OCI-LY7 (cell line): ENCODE data around the gene ZNF23. TPM values are rescaled to one million over a fixed set of nuclear protein-coding genes. Genes with fewer than 3 reads are reported as not detected.

Experiments used
- BruUV-seq: library from RNA; stranded (reverse); fragments of 400-500 nt; replicated peaks from 2 replicates; lab custom pipeline; 2021; lab: Mats Ljungman, UMichigan
- CTCF ChIA-PET: fragments of 300-600 bp; sonication (Branson Sonifier 250); formaldehyde crosslinking; loops from one replicate; lab custom pipeline; 2022; ENCODE audit warnings: antibody characterized with exemption; ENCODE audit not compliant: unreplicated experiment; lab: Charles Lee
- POLR2A ChIA-PET: fragments of 300-600 bp; sonication (Branson Sonifier 250); formaldehyde crosslinking; loops from one replicate; lab custom pipeline; 2022; ENCODE audit warnings: antibody characterized with exemption; lab: Charles Lee
- DNase-seq: peaks from one replicate; pipeline ENCODE4 v3.0.0-alpha.2; 2015; ENCODE audit warnings: low spot score
- H2AFZ ChIP-seq: fragments of 200-600 bp; sonication (generic), shearing (Covaris generic); 2 replicates; pipeline ENCODE4 v1.6.1; 2014; ENCODE audit warnings: mild to moderate bottlenecking, antibody characterized with exemption, low read length, moderate library complexity
- H3K27ac ChIP-seq: fragments of 200-600 bp; sonication (generic); 2 replicates; pipeline ENCODE4 v1.5.1; 2014; ENCODE audit warnings: mixed run types, low read depth, mild to moderate bottlenecking, moderate library complexity, low read length, inconsistent platforms; ENCODE audit not compliant: poor library complexity, severe bottlenecking
- H3K36me3 ChIP-seq: fragments of 200-600 bp; sonication (generic); 2 replicates; pipeline ENCODE4 v1.6.1; 2014; ENCODE audit warnings: mild to moderate bottlenecking, antibody characterized with exemption, low read length, moderate library complexity, mixed read lengths; ENCODE audit not compliant: insufficient read depth
- H3K4me1 ChIP-seq: fragments of 200-600 bp; sonication (generic); 2 replicates; pipeline ENCODE4 v1.5.1; 2014; ENCODE audit warnings: mild to moderate bottlenecking, low read length; ENCODE audit not compliant: insufficient read depth, poor library complexity, severe bottlenecking
- H3K4me2 ChIP-seq: fragments of 200-600 bp; sonication (generic); 2 replicates; pipeline ENCODE4 v1.6.1; 2014; ENCODE audit warnings: mild to moderate bottlenecking, low read length
- H3K4me3 ChIP-seq: fragments of 200-600 bp; sonication (generic); 2 replicates; pipeline ENCODE4 v1.5.1; 2014; ENCODE audit warnings: mild to moderate bottlenecking, low read depth, low read length; ENCODE audit not compliant: poor library complexity, severe bottlenecking
- H3K79me2 ChIP-seq: fragments of 200-600 bp; sonication (generic); 2 replicates; pipeline ENCODE4 v1.6.1; 2016; ENCODE audit warnings: low read depth, mild to moderate bottlenecking, low read length, moderate library complexity, mixed read lengths; ENCODE audit not compliant: insufficient read depth
- H3K9me2 ChIP-seq: fragments of 200-600 bp; sonication (generic); 2 replicates; pipeline ENCODE4 v1.6.1; 2016; ENCODE audit warnings: mild to moderate bottlenecking, low read length, mixed read lengths; ENCODE audit not compliant: insufficient read depth
- H3K9me3 ChIP-seq: fragments of 200-600 bp; sonication (generic); 2 replicates; pipeline ENCODE4 v1.6.1; 2014; ENCODE audit warnings: mild to moderate bottlenecking, mixed run types, low read length, mixed read lengths
- H4K20me1 ChIP-seq: fragments of 200-600 bp; sonication (generic); 2 replicates; pipeline ENCODE4 v1.6.1; 2014; ENCODE audit warnings: mild to moderate bottlenecking, antibody characterized with exemption, low read length, moderate library complexity, mixed read lengths; ENCODE audit not compliant: insufficient read depth
- EZH2phosphoT487 ChIP-seq: fragments of 200-600 bp; sonication (generic); IDR thresholded peaks from 2 replicates; pipeline ENCODE4 v1.6.1; 2018; ENCODE audit warnings: low read depth, borderline replicate concordance, mild to moderate bottlenecking, mixed run types, antibody characterized with exemption, low read length, moderate library complexity, mixed read lengths
- intact Hi-C: fragments of 100-400 bp; cut with micrococcal nuclease; formaldehyde crosslinking; loops from one replicate; pipeline ENCODE4 v1.10.0; 2022; ENCODE audit not compliant: unreplicated experiment
- total RNA-seq, 2 experiments: library from RNA; depleted of rRNA in 1 of 2; stranded (reverse); fragments of >200 nt in 1 of 2; shearing (Covaris generic) in 1 of 2; gene quantifications; 2 replicates each; pipeline ENCODE4 v1.2.3, GENCODE V29; 2014 to 2022
- TF ChIP-seq, protein P1 (sequence below): fragments of 200-600 bp; sonication (generic); conservative IDR thresholded peaks from 2 replicates; pipeline ENCODE4 v1.5.1; 2014; ENCODE audit warnings: mild to moderate bottlenecking, antibody characterized with exemption, low read length, moderate library complexity, mixed read lengths

Gene ZNF23
- total RNA-seq, 2 experiments from 2014 or later: 7.4 to 11.8 TPM

DNA sequence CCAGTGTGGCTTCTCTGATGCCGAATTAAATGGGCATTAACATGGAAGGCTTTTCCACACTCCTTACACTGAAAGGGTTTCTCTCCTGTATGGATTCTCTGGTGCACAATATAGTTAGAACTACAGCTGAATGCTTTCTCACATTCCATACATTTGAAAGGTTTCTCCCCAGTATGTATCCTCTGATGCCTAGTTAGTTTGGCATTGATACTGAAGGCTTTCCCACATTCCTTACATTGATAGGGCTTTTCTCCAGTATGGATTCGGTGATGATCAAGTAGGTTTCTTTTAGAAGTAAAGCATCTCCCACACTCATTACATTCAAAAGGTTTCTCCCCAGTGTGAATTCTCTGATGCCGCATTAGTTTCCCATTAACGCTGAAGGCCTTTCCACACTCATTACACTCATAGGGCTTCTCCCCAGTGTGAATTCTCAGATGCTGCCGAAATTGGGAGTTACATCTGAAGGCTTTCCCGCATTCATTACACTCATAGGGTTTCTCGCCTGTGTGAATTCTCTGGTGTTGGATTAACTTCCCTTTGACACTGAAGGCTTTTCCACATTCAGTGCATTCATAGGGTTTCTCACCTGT is 13.7 kb downstream of the ZNF23 start:
- intact Hi-C loops: no loop called here
- no peak overlapping the region for H2AFZ ChIP-seq
- no peak overlapping the region for H3K27ac ChIP-seq
- H3K9me3 ChIP-seq: no peaks in the 10 kb centered on the region; the same call in 1 of the 2 replicates
- H4K20me1 ChIP-seq: no peaks in the 10 kb centered on the region
- BruUV-seq: no TSS peak
- no peaks in the 10 kb centered on the region for H3K4me1 ChIP-seq
- TF ChIP-seq, protein P1, sequence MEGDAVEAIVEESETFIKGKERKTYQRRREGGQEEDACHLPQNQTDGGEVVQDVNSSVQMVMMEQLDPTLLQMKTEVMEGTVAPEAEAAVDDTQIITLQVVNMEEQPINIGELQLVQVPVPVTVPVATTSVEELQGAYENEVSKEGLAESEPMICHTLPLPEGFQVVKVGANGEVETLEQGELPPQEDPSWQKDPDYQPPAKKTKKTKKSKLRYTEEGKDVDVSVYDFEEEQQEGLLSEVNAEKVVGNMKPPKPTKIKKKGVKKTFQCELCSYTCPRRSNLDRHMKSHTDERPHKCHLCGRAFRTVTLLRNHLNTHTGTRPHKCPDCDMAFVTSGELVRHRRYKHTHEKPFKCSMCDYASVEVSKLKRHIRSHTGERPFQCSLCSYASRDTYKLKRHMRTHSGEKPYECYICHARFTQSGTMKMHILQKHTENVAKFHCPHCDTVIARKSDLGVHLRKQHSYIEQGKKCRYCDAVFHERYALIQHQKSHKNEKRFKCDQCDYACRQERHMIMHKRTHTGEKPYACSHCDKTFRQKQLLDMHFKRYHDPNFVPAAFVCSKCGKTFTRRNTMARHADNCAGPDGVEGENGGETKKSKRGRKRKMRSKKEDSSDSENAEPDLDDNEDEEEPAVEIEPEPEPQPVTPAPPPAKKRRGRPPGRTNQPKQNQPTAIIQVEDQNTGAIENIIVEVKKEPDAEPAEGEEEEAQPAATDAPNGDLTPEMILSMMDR: no peak
- no peak for TF ChIP-seq EZH2phosphoT487
- no peak overlapping the region for H3K4me3 ChIP-seq
- no peaks in the 10 kb centered on the region for H3K79me2 ChIP-seq
- DNase-seq: no peak
- ChIA-PET POLR2A (no interaction called here), CTCF (no interaction called here)
- H3K9me2 ChIP-seq: no peaks in the 10 kb centered on the region
- peaks cover 51% of the 10 kb centered on the region for H3K36me3 ChIP-seq
- no peak overlapping the region for H3K4me2 ChIP-seq

DNA sequence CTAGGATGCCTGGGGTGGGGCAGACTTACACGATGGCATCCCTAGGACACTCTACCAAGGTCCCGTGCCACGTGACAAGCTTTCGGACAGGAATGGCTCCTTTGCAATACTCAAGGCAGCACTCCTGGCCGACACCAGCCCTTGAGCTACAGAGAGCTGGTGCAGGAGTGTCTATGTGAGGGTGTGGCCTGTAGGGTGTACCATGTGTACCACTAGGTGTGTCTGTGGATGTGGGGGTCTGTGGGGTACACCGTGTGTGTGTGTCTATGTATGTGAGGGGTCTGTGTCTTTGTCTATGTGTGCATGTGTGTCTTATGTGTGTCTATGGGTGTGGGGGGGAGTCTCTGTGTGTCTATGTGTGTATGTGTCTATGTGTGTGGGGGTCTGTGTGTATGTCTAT is 18.3 kb downstream of the ZNF23 start:
- POLR2A ChIA-PET: no interaction called here

DNA sequence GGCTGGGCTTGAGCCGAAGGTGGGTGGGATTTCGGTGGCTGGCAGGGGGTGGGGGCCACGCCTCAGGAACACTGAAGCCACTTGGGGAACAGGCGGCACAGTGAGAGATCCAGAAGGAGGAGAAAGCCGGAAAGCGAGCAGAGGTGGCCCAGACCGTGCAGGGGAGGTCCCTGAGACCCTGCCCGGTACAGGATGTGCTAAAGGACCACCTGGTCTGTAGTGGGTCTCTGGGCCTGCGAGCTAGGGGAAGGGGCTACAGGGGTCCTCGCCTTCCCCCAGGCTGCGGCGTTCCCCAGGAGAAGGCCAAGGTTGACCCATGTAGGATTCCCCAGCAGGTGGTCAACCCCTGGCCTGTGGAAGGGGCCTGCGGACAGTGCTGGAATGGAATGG is 20.0 kb downstream of the ZNF23 start, which contains the start of gene TLE7:
TLE7 (minus strand) TSS at position 4 of the 390 bp plus-strand sequence. CDS start 8,730 bp downstream, outside the sequence.
- H4K20me1 ChIP-seq: no peaks in the 10 kb centered on the region
- H3K27ac ChIP-seq: no peak within 1 kb of the TSS
- no peak within 1 kb of the TSS for H3K4me2 ChIP-seq
- intact Hi-C loops: no loop called here
- H3K9me3 ChIP-seq: no peaks in the 10 kb centered on the region
- no peak for TF ChIP-seq EZH2phosphoT487
- TF ChIP-seq, protein P1: no peak
- H3K36me3 ChIP-seq: no peaks in the 10 kb centered on the region
- POLR2A ChIA-PET: interaction anchor here (0.6 kb wide), 1 partner anchor 328 kb away, joined by 3 read pairs; no protein-coding TSS in a partner anchor
- H2AFZ ChIP-seq: no peak within 1 kb of the TSS
- no peak within 1 kb of the TSS for H3K4me3 ChIP-seq
- no TSS peak for BruUV-seq
- no peaks in the 10 kb centered on the region for H3K9me2 ChIP-seq
- DNase-seq: no peak
- no peaks in the 10 kb centered on the region for H3K4me1 ChIP-seq
- CTCF ChIA-PET: no interaction called here
- H3K79me2 ChIP-seq: no peaks in the 10 kb centered on the region

More for the DNA sequence above, 18.3 kb downstream of the ZNF23 start:
- no TSS peak for BruUV-seq
- Histone ChIP-seq H2AFZ (no peak overlapping the region), H3K9me3 (no peaks in the 10 kb centered on the region; the same call in 1 of the 2 replicates), H3K36me3 (peaks cover 12% of the 10 kb centered on the region), H4K20me1 (no peaks in the 10 kb centered on the region), H3K4me1 (no peaks in the 10 kb centered on the region), H3K4me3 (no peak overlapping the region), H3K4me2 (no peak overlapping the region), H3K9me2 (no peaks in the 10 kb centered on the region), H3K27ac (no peak overlapping the region), H3K79me2 (no peaks in the 10 kb centered on the region)
- no peak for DNase-seq
- intact Hi-C loops: no loop called here
- CTCF ChIA-PET: no interaction called here
- TF ChIP-seq EZH2phosphoT487: no peak
- TF ChIP-seq, protein P1: no peak
